ENCODE data around the gene SLC38A9.

The SLC38A9 gene

GRCh38 chr5:55577353-55578060 lies 134.6 kb downstream of the SLC38A9 start:
- DNase-seq = no peak

- no peak for DNase-seq
Measured at GRCh38 chr5:55576661-55577060, 135.5 kb downstream of the SLC38A9 start.

Data from hematopoietic multipotent progenitor cell treated with erythropoietin and hydrocortisone succinate and interleukin-3 and kit ligand, for 8 days (in vitro differentiated cells).